Lower leg skin (tissue), 3 donors: ENCODE data around the gene PROC.

ENCODE experiments used
- POLR2A ChIP-seq, 2 donors: fragments of 450-650 bp; IDR thresholded peaks; one replicate each; pipeline ENCODE4 v1.6.1; 2016 to 2017; ENCODE audit warnings: antibody characterized with exemption in 2 of 2, mild to moderate bottlenecking in 1 of 2, moderate library complexity in 1 of 2
- TF ChIP-seq, protein P1 (sequence below), 3 donors: fragments of 450-650 bp; IDR thresholded peaks; one replicate each; pipeline ENCODE4 v1.5.1; 2016; ENCODE audit warnings: antibody characterized with exemption in 3 of 3, mild to moderate bottlenecking in 3 of 3, moderate library complexity in 2 of 3

DNA sequence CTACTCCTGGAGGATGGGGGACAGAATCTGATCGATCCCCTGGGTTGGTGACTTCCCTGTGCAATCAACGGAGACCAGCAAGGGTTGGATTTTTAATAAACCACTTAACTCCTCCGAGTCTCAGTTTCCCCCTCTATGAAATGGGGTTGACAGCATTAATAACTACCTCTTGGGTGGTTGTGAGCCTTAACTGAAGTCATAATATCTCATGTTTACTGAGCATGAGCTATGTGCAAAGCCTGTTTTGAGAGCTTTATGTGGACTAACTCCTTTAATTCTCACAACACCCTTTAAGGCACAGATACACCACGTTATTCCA, 844 bp downstream of the PROC start:
- TF ChIP-seq, protein P1, sequence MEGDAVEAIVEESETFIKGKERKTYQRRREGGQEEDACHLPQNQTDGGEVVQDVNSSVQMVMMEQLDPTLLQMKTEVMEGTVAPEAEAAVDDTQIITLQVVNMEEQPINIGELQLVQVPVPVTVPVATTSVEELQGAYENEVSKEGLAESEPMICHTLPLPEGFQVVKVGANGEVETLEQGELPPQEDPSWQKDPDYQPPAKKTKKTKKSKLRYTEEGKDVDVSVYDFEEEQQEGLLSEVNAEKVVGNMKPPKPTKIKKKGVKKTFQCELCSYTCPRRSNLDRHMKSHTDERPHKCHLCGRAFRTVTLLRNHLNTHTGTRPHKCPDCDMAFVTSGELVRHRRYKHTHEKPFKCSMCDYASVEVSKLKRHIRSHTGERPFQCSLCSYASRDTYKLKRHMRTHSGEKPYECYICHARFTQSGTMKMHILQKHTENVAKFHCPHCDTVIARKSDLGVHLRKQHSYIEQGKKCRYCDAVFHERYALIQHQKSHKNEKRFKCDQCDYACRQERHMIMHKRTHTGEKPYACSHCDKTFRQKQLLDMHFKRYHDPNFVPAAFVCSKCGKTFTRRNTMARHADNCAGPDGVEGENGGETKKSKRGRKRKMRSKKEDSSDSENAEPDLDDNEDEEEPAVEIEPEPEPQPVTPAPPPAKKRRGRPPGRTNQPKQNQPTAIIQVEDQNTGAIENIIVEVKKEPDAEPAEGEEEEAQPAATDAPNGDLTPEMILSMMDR (IDR thresholded peaks at IDR 0.05), result no peak
- no peak for TF ChIP-seq POLR2A (IDR thresholded peaks at IDR 0.05)
